ENCODE data around the gene PPP5C.
"Not testable (repeated sequence)": the region's sequence is repeated elsewhere in the genome, so short reads cannot be mapped to it uniquely, and the experiment has no call there.

The PPP5C gene

GRCh38 chr19:46388311-46389095 lies 41.6 kb downstream of the PPP5C start:
- DNase-seq: no peak

GRCh38 chr19:46390121-46390858 lies 43.4 kb downstream of the PPP5C start:
- no peak for DNase-seq

- no peak for DNase-seq
Observed at GRCh38 chr19:46390866-46391265, 44.0 kb downstream of the PPP5C start.

- no peak for DNase-seq
Observed at GRCh38 chr19:46391296-46392251, 44.7 kb downstream of the PPP5C start.

GRCh38 chr19:46392252-46392801 lies 45.4 kb downstream of the PPP5C start:
- no peak for DNase-seq

GRCh38 chr19:46392837-46393236 lies 46.0 kb downstream of the PPP5C start:
- no peak for DNase-seq

GRCh38 chr19:46393456-46394401 lies 46.8 kb downstream of the PPP5C start:
- no peak for DNase-seq

GRCh38 chr19:46394402-46394797 lies 47.5 kb downstream of the PPP5C start:
- DNase-seq: no peak

- not testable (repeated sequence) for DNase-seq
Observed at GRCh38 chr19:46397801-46398479, 51.1 kb downstream of the PPP5C start.

GRCh38 chr19:46402725-46403124 lies 55.8 kb downstream of the PPP5C start:
- no peak for DNase-seq

GRCh38 chr19:46404055-46404752 lies 57.3 kb downstream of the PPP5C start:
- DNase-seq: no peak

- DNase-seq: no peak
Observed at GRCh38 chr19:46404753-46405468, 58.0 kb downstream of the PPP5C start.

- peak; percentile 59 for DNase-seq
Observed at GRCh38 chr19:46406976-46407375, 60.1 kb downstream of the PPP5C start.

- DNase-seq: no peak
Observed at GRCh38 chr19:46407856-46408663, 61.2 kb downstream of the PPP5C start.

- no peak for DNase-seq
Observed at GRCh38 chr19:46408664-46409039, 61.8 kb downstream of the PPP5C start.

GRCh38 chr19:46409191-46409590 lies 62.3 kb downstream of the PPP5C start:
- no peak for DNase-seq

- no peak for DNase-seq
Observed at GRCh38 chr19:46410205-46411087, 63.6 kb downstream of the PPP5C start.
